ENCODE results near the gene SEPTIN10. TPM values are rescaled to one million over a fixed set of nuclear protein-coding genes. Genes with fewer than 3 reads are reported as not detected.

Gene SEPTIN10
- total and polyA plus RNA-seq, 7 experiments from 2014 or later, result 0.53 to 5.9 (median 2.0) TPM

GRCh38 chr2:109516445-109517117 lies 97.2 kb downstream of the SEPTIN10 start:
- H3K27ac Mint-ChIP-seq, result no peak overlapping the region
- peaks cover 0 to 7% (median 0%) of the 10 kb centered on the region in 7 donors for H3K4me1 Mint-ChIP-seq
- H3K27ac ChIP-seq (ENCODE audit: low read depth, low read length), result no peak overlapping the region
- H3K9me3 Mint-ChIP-seq, result no peaks in the 10 kb centered on the region
- H3K4me1 ChIP-seq (ENCODE audit: control insufficient read depth in 2 of 2, insufficient read depth in 2 of 2, low read length in 2 of 2), result no peaks in the 10 kb centered on the region
- intact Hi-C loops (cut with micrococcal nuclease), result loop anchor here in 1 of 2 donors (10.0 kb wide), 1 partner anchor 172 kb away; no protein-coding TSS in a partner anchor
- DNase-seq (no peak), ATAC-seq (no peak)
- H3K4me3 ChIP-seq (ENCODE audit: low read length), result no peak overlapping the region
- no peaks in the 10 kb centered on the region for H3K27me3 ChIP-seq (ENCODE audit: control insufficient read depth in 2 of 2, insufficient read depth in 2 of 2, low read length in 2 of 2)
- H3K4me3 Mint-ChIP-seq, result no peak overlapping the region
- H3K9me3 ChIP-seq (ENCODE audit: control insufficient read depth in 2 of 3, low read length in 3 of 3), result no peaks in the 10 kb centered on the region
- no peaks in the 10 kb centered on the region for H3K36me3 Mint-ChIP-seq
- no peaks in the 10 kb centered on the region for H3K27me3 Mint-ChIP-seq
- CTCF ChIA-PET, result no interaction called here
- POLR2A ChIA-PET, result interaction anchor here (0.7 kb wide), 1 partner anchor 89 kb away, joined by 3 read pairs; no protein-coding TSS in a partner anchor
- no peaks in the 10 kb centered on the region for H3K36me3 ChIP-seq (ENCODE audit: control insufficient read depth in 2 of 3, insufficient read depth in 3 of 3, low read length in 3 of 3)

GRCh38 chr2:109514857-109515256 lies 98.9 kb downstream of the SEPTIN10 start:
- DNase-seq (no peak), ATAC-seq (no peak)
- Mint-ChIP-seq H3K4me3 (no peak overlapping the region), H3K27ac (no peak overlapping the region), H3K9me3 (no peaks in the 10 kb centered on the region), H3K36me3 (no peaks in the 10 kb centered on the region), H3K4me1 (peaks cover 0 to 7% (median 3%) of the 10 kb centered on the region in 7 donors), H3K27me3 (no peaks in the 10 kb centered on the region)
- ChIA-PET CTCF (no interaction called here), POLR2A (no interaction called here)
- H3K27me3 ChIP-seq (ENCODE audit: control insufficient read depth in 2 of 2, insufficient read depth in 2 of 2, low read length in 2 of 2), result no peaks in the 10 kb centered on the region
- no peak overlapping the region for H3K27ac ChIP-seq (ENCODE audit: low read depth, low read length)
- intact Hi-C loops (cut with micrococcal nuclease), result loop anchor here (5.0 to 10.0 kb wide), 2 partner anchors 170 to 728 kb away; partner anchors contain the start of gene CCDC138 (in 1 of the 2)
- H3K9me3 ChIP-seq (ENCODE audit: control insufficient read depth in 2 of 3, low read length in 3 of 3), result no peaks in the 10 kb centered on the region
- H3K4me3 ChIP-seq (ENCODE audit: low read length), result no peak overlapping the region
- peaks cover 0 to 2% of the 10 kb centered on the region in 2 donors for H3K4me1 ChIP-seq (ENCODE audit: control insufficient read depth in 2 of 2, insufficient read depth in 2 of 2, low read length in 2 of 2)
- no peaks in the 10 kb centered on the region for H3K36me3 ChIP-seq (ENCODE audit: control insufficient read depth in 2 of 3, insufficient read depth in 3 of 3, low read length in 3 of 3)

DNA sequence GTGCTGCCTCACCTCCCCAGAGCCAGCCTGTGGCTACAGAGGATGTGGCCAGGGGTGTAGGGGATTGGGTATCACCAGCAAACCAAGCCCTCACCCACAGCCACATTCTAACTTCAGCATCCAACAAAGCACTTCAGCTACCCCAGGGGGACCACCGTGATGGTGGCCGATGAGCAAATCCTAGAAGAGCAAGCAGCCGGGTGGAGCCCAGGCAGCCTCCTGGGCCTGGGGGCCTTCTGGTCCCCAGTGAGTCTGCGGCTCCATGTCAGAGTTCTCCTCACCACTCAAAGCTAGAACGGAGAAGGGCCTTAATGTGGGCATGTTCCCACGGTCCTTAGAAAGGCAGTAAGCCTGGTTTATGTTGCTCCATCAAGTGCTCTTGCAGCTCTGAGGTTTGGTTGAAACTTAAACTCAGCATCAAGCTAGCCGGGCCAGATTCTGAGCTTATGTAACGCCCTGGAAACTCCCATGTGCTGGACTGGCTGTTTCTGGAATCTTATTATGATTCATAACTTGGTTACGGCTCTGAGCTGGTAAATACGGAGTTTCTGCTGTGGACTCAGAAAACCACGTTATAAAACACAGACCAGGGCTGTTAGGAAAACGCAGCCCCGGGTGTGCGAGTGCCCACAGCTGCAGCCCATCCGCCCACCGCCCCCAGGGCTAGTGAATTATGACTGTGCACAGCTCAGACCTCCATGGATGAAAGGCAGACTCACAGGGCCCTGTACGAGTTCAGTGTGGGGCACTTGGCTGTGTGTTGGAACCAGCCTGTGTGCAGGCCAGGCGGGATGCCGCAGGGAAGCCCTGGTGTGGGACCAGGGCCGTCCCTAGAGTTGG lies 99.8 kb downstream of the SEPTIN10 start:
- Mint-ChIP-seq H3K4me1 (peaks cover 0 to 7% (median 4%) of the 10 kb centered on the region in 7 donors), H3K27me3 (no peaks in the 10 kb centered on the region), H3K36me3 (no peaks in the 10 kb centered on the region), H3K27ac (peak overlapping the region in 1 of 9 donors; percentile 83), H3K9me3 (no peaks in the 10 kb centered on the region), H3K4me3 (no peak overlapping the region)
- H3K27me3 ChIP-seq (ENCODE audit: control insufficient read depth in 2 of 2, insufficient read depth in 2 of 2, low read length in 2 of 2), result no peaks in the 10 kb centered on the region
- POLR2A ChIA-PET, result interaction anchor here (0.7 kb wide), 1 partner anchor 570 kb away, joined by 3 read pairs; no protein-coding TSS in a partner anchor
- DNase-seq (no peak), ATAC-seq (peak; percentile 3)
- H3K4me3 ChIP-seq (ENCODE audit: low read length), result no peak overlapping the region
- no peaks in the 10 kb centered on the region for H3K36me3 ChIP-seq (ENCODE audit: control insufficient read depth in 2 of 3, insufficient read depth in 3 of 3, low read length in 3 of 3)
- intact Hi-C loops (cut with micrococcal nuclease), result loop anchor here (5.0 to 10.0 kb wide), 2 partner anchors 169 to 727 kb away; partner anchors contain the start of gene CCDC138 (in 1 of the 2)
- no peak overlapping the region for H3K27ac ChIP-seq (ENCODE audit: low read depth, low read length)
- CTCF ChIA-PET, result interaction anchor here (0.7 kb wide), 1 partner anchor 386 kb away, joined by 3 read pairs; no protein-coding TSS in a partner anchor
- H3K9me3 ChIP-seq (ENCODE audit: control insufficient read depth in 2 of 3, low read length in 3 of 3), result no peaks in the 10 kb centered on the region
- H3K4me1 ChIP-seq (ENCODE audit: control insufficient read depth in 2 of 2, insufficient read depth in 2 of 2, low read length in 2 of 2), result peaks cover 0 to 2% of the 10 kb centered on the region in 2 donors

DNA sequence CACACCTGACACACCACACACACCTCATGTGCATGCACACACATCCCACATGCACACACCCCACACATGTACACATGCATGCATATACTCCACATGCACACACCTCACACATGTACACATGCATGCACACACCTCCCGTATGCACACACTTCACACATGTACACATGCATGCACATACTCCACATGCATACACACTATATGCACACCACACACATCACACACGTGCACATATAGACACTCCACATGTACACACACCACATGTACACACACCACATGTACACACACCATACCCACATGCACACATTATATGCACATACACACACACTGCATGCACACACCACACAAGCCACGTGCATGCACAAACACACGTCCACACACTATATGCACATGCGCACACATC lies 100.5 kb downstream of the SEPTIN10 start:
- H3K27ac Mint-ChIP-seq, result peak overlapping the region in 2 of 9 donors; percentile 14 to 83
- Histone ChIP-seq H3K4me1 (ENCODE audit: control insufficient read depth in 2 of 2, insufficient read depth in 2 of 2, low read length in 2 of 2) (peaks cover 0 to 2% of the 10 kb centered on the region in 2 donors), H3K4me3 (ENCODE audit: low read length) (no peak overlapping the region), H3K27ac (ENCODE audit: low read depth, low read length) (no peak overlapping the region), H3K27me3 (ENCODE audit: control insufficient read depth in 2 of 2, insufficient read depth in 2 of 2, low read length in 2 of 2) (no peaks in the 10 kb centered on the region), H3K9me3 (ENCODE audit: control insufficient read depth in 2 of 3, low read length in 3 of 3) (no peaks in the 10 kb centered on the region), H3K36me3 (ENCODE audit: control insufficient read depth in 2 of 3, insufficient read depth in 3 of 3, low read length in 3 of 3) (no peaks in the 10 kb centered on the region)
- no peaks in the 10 kb centered on the region for H3K36me3 Mint-ChIP-seq
- H3K9me3 Mint-ChIP-seq, result no peaks in the 10 kb centered on the region
- H3K4me1 Mint-ChIP-seq, result peaks cover 0 to 7% (median 4%) of the 10 kb centered on the region in 7 donors
- no peak overlapping the region for H3K4me3 Mint-ChIP-seq
- DNase-seq (no peak), ATAC-seq (peak; percentile 12)
- intact Hi-C loops (cut with micrococcal nuclease), result loop anchor here (5.0 to 10.0 kb wide), 2 partner anchors 168 to 726 kb away; partner anchors contain the start of gene CCDC138 (in 1 of the 2)
- H3K27me3 Mint-ChIP-seq, result no peaks in the 10 kb centered on the region
- CTCF ChIA-PET, result interaction anchor here (0.7 kb wide), 1 partner anchor 385 kb away, joined by 3 read pairs; no protein-coding TSS in a partner anchor
- POLR2A ChIA-PET, result no interaction called here

DNA sequence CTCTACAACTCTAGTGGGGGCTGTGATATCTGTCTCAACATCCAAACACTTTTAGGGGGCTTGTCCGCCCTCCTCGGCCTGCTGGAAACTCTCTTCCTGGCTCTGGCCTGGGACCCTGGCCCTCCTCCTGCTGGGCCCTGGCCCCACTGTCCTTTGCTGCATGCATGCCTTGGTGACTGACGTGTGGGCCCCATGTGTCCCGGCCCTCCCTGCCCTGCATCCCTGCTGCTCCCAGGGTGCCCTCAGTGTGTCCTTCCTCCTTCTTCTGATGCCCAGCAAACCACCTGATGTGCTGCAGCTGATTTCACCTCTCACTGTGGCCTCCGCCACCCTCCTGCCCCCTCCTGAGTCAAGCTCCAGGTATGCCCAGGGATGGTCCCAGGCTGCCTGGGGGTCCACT lies 101.7 kb downstream of the SEPTIN10 start:
- POLR2A ChIA-PET, result no interaction called here
- no peaks in the 10 kb centered on the region for H3K36me3 Mint-ChIP-seq

DNA sequence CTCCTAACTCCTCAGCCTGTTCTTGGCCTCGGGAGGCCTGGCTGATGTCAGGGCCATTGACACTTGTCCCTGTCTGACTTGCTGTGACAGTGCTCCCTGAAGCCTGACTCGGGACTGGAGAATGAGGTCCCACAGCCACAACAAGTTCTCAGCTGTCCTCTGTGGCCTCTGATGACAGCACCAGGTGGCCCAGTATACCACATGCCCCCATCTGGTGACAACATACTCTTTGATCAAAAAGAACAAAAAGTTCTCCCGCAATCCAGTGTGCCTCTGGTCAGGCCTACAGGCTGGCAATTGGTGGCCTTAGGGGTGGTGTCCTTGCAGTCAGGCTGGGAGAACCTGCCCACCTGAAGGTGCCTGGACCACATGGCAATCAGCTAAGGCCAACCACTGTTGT lies 102.6 kb downstream of the SEPTIN10 start:
- POLR2A ChIA-PET, result interaction anchor here (1.2 kb wide), 1 partner anchor 383 kb away, joined by 3 read pairs; no protein-coding TSS in a partner anchor
- Mint-ChIP-seq H3K36me3 (no peaks in the 10 kb centered on the region), H3K4me1 (peaks cover 0 to 7% (median 4%) of the 10 kb centered on the region in 7 donors), H3K27me3 (no peaks in the 10 kb centered on the region), H3K4me3 (no peak overlapping the region), H3K9me3 (no peaks in the 10 kb centered on the region), H3K27ac (no peak overlapping the region)
- Histone ChIP-seq H3K27me3 (ENCODE audit: control insufficient read depth in 2 of 2, insufficient read depth in 2 of 2, low read length in 2 of 2) (no peaks in the 10 kb centered on the region), H3K27ac (ENCODE audit: low read depth, low read length) (no peak overlapping the region), H3K4me1 (ENCODE audit: control insufficient read depth in 2 of 2, insufficient read depth in 2 of 2, low read length in 2 of 2) (peaks cover 0 to 2% of the 10 kb centered on the region in 2 donors), H3K9me3 (ENCODE audit: control insufficient read depth in 2 of 3, low read length in 3 of 3) (no peaks in the 10 kb centered on the region), H3K36me3 (ENCODE audit: control insufficient read depth in 2 of 3, insufficient read depth in 3 of 3, low read length in 3 of 3) (no peaks in the 10 kb centered on the region), H3K4me3 (ENCODE audit: low read length) (no peak overlapping the region)
- CTCF ChIA-PET, result interaction anchor here (0.7 to 1.1 kb wide), 4 partner anchors 9 to 582 kb away, joined by 3 to 4 read pairs (median 3); no protein-coding TSS in a partner anchor
- no peak for DNase-seq
- ATAC-seq, result no peak
- intact Hi-C loops (cut with micrococcal nuclease), result loop anchor here (5.0 to 10.0 kb wide), 2 partner anchors 166 to 724 kb away; partner anchors contain the start of gene CCDC138 (in 1 of the 2)

More for the DNA sequence above, 101.7 kb downstream of the SEPTIN10 start:
- CTCF ChIA-PET, result interaction anchor here (1.2 kb wide), 1 partner anchor 383 kb away, joined by 3 read pairs; the partner anchor contains the start of gene SH3RF3
- Histone ChIP-seq H3K36me3 (ENCODE audit: control insufficient read depth in 2 of 3, insufficient read depth in 3 of 3, low read length in 3 of 3) (no peaks in the 10 kb centered on the region), H3K4me3 (ENCODE audit: low read length) (no peak overlapping the region), H3K4me1 (ENCODE audit: control insufficient read depth in 2 of 2, insufficient read depth in 2 of 2, low read length in 2 of 2) (peaks cover 0 to 2% of the 10 kb centered on the region in 2 donors), H3K27ac (ENCODE audit: low read depth, low read length) (no peak overlapping the region), H3K9me3 (ENCODE audit: control insufficient read depth in 2 of 3, low read length in 3 of 3) (no peaks in the 10 kb centered on the region), H3K27me3 (ENCODE audit: control insufficient read depth in 2 of 2, insufficient read depth in 2 of 2, low read length in 2 of 2) (no peaks in the 10 kb centered on the region)
- no peaks in the 10 kb centered on the region for H3K9me3 Mint-ChIP-seq
- no peak overlapping the region for H3K4me3 Mint-ChIP-seq
- no peaks in the 10 kb centered on the region for H3K27me3 Mint-ChIP-seq
- H3K4me1 Mint-ChIP-seq, result peaks cover 0 to 7% (median 4%) of the 10 kb centered on the region in 7 donors
- peak overlapping the region in 1 of 9 donors; percentile 6 for H3K27ac Mint-ChIP-seq
- intact Hi-C loops (cut with micrococcal nuclease), result loop anchor here (5.0 to 10.0 kb wide), 2 partner anchors 167 to 725 kb away; partner anchors contain the start of gene CCDC138 (in 1 of the 2)
- DNase-seq (no peak), ATAC-seq (no peak)
